ENCODE data around the gene MYADML2.

MYADML2 gene

DNA sequence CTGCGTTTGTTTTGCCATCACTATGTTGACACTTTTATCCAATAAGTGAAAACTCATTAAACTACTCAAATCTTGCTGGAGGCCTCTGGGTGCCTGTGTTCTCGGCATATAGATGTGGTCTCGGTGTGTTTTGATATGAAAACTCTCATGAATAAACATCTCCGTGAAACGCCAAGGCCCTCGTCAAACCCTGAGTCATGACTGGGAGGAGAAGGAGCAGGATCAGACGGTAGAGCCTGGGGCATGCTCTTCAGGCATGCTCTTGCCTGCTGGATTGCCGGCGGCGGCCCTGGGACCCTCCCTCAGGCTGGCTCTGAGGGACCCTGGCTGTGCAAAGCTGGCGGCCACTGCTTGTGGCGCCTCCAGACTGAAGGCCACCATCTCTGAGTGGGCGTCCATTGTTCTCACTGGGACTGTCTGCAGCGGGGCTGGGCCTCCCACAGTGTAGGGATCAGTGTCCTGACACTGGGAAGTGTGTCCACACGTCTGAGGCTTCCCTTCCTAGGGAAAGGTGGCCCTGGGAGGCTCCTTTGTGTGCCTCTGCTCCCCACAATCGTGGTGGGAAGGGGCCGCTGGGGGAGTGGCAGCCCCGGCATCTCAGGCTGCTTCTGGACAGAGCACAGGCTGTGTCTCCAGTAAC is 46.7 kb downstream of the MYADML2 start:
- no peaks in the 10 kb centered on the region for H3K79me2 ChIP-seq (ENCODE audit: low read length)
- no peak overlapping the region for H3K4me3 ChIP-seq (ENCODE audit: low read length)
- no peaks in the 10 kb centered on the region for H4K20me1 ChIP-seq (ENCODE audit: insufficient read depth, low read length)
- H2AFZ ChIP-seq (ENCODE audit: low read depth, low read length) = no peak overlapping the region
- H3K27ac ChIP-seq (ENCODE audit: low read length) = no peak overlapping the region
- no peaks in the 10 kb centered on the region for H3K9me3 ChIP-seq (ENCODE audit: insufficient read depth, low read length)
- H3K36me3 ChIP-seq (replicated peaks; ENCODE audit: low read depth, low read length) = peaks cover 23% of the 10 kb centered on the region
- H3K4me1 ChIP-seq (ENCODE audit: low read length) = no peaks in the 10 kb centered on the region; the same call in 1 of the 2 replicates
- no peak overlapping the region for H3K9ac ChIP-seq (ENCODE audit: low read length)
- no peaks in the 10 kb centered on the region for H3K27me3 ChIP-seq (ENCODE audit: low read depth, low read length)
- TF ChIP-seq EZH2phosphoT487 (IDR thresholded peaks at IDR 0.05; ENCODE audit: low read depth) = no peak
- TF ChIP-seq, protein P1, sequence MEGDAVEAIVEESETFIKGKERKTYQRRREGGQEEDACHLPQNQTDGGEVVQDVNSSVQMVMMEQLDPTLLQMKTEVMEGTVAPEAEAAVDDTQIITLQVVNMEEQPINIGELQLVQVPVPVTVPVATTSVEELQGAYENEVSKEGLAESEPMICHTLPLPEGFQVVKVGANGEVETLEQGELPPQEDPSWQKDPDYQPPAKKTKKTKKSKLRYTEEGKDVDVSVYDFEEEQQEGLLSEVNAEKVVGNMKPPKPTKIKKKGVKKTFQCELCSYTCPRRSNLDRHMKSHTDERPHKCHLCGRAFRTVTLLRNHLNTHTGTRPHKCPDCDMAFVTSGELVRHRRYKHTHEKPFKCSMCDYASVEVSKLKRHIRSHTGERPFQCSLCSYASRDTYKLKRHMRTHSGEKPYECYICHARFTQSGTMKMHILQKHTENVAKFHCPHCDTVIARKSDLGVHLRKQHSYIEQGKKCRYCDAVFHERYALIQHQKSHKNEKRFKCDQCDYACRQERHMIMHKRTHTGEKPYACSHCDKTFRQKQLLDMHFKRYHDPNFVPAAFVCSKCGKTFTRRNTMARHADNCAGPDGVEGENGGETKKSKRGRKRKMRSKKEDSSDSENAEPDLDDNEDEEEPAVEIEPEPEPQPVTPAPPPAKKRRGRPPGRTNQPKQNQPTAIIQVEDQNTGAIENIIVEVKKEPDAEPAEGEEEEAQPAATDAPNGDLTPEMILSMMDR (IDR thresholded peaks at IDR 0.05; ENCODE audit: low read depth, low read length) = no peak
- H3K4me2 ChIP-seq (ENCODE audit: low read length) = no peak overlapping the region

DNA sequence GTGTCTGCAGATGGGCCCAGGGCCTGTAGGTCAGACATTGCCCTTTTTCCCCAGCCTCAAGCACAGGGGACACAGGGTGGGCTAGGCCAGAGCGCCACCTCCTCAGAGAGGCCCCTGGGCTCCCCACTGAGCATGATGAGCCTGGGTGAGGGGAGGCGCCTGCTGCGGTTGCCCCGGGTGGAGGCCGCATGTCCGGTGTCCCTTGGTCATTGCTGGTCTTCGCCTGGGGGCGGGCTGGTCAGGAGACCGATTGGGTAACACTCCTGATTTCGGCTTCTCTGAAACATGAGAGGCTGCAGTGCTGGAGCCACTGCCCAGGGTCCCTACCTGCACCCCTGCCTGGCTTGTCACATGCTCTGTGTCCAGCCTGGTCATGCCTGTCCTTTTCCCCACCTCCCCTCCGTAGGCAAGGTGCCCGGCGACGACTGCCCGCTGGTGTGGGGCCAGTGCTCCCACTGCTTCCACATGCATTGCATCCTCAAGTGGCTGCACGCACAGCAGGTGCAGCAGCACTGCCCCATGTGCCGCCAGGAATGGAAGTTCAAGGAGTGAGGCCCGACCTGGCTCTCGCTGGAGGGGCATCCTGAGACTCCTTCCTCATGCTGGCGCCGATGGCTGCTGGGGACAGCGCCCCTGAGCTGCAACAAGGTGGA is 47.4 kb downstream of the MYADML2 start:
- no peak overlapping the region for H3K9ac ChIP-seq (ENCODE audit: low read length)
- no peak for TF ChIP-seq EZH2phosphoT487 (IDR thresholded peaks at IDR 0.05; ENCODE audit: low read depth)
- TF ChIP-seq, protein P1 (IDR thresholded peaks at IDR 0.05; ENCODE audit: low read depth, low read length) = no peak
- H3K36me3 ChIP-seq (replicated peaks; ENCODE audit: low read depth, low read length) = peaks cover 25% of the 10 kb centered on the region
- no peak overlapping the region for H2AFZ ChIP-seq (ENCODE audit: low read depth, low read length)
- H3K4me3 ChIP-seq (ENCODE audit: low read length) = no peak overlapping the region
- H3K4me2 ChIP-seq (ENCODE audit: low read length) = no peak overlapping the region
- no peaks in the 10 kb centered on the region for H3K79me2 ChIP-seq (ENCODE audit: low read length)
- H3K27me3 ChIP-seq (ENCODE audit: low read depth, low read length) = no peaks in the 10 kb centered on the region
- H3K27ac ChIP-seq (ENCODE audit: low read length) = no peak overlapping the region
- H4K20me1 ChIP-seq (ENCODE audit: insufficient read depth, low read length) = no peaks in the 10 kb centered on the region
- no peaks in the 10 kb centered on the region for H3K9me3 ChIP-seq (ENCODE audit: insufficient read depth, low read length)
- H3K4me1 ChIP-seq (ENCODE audit: low read length) = no peaks in the 10 kb centered on the region; the same call in 1 of the 2 replicates

DNA sequence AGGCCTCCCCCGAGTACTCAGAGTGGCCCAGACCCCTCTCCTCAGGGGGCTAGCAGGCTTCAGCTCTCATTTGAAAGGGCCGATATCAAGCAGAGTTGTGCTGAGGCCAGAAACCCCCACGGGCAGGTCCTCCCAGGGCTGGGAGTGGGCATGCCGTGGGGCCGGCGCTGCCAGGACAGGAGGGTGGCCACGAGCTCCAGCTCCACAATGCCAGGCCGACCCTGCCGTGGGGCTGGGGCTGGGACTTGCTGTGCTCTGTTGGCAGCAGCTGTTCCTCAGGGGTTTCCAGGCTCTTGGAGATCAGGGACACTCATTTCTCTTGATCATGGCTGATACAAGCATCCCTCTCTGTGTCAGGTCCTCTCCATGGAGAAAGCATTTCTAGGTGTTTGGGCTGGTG is 48.1 kb downstream of the MYADML2 start:
- peaks cover 28% of the 10 kb centered on the region for H3K36me3 ChIP-seq (replicated peaks; ENCODE audit: low read depth, low read length)
- H2AFZ ChIP-seq (ENCODE audit: low read depth, low read length) = no peak overlapping the region
- H3K27me3 ChIP-seq (ENCODE audit: low read depth, low read length) = no peaks in the 10 kb centered on the region
- H3K4me3 ChIP-seq (ENCODE audit: low read length) = no peak overlapping the region
- H3K4me2 ChIP-seq (ENCODE audit: low read length) = no peak overlapping the region
- TF ChIP-seq EZH2phosphoT487 (IDR thresholded peaks at IDR 0.05; ENCODE audit: low read depth) = no peak
- TF ChIP-seq, protein P1 (IDR thresholded peaks at IDR 0.05; ENCODE audit: low read depth, low read length) = no peak
- no peaks in the 10 kb centered on the region; the same call in 1 of the 2 replicates for H3K4me1 ChIP-seq (ENCODE audit: low read length)
- no peak overlapping the region for H3K27ac ChIP-seq (ENCODE audit: low read length)
- peaks cover 2% of the 10 kb centered on the region; the same call in 1 of the 2 replicates for H3K79me2 ChIP-seq (ENCODE audit: low read length)
- H3K9me3 ChIP-seq (ENCODE audit: insufficient read depth, low read length) = no peaks in the 10 kb centered on the region
- H3K9ac ChIP-seq (ENCODE audit: low read length) = no peak overlapping the region
- H4K20me1 ChIP-seq (ENCODE audit: insufficient read depth, low read length) = no peaks in the 10 kb centered on the region

DNA sequence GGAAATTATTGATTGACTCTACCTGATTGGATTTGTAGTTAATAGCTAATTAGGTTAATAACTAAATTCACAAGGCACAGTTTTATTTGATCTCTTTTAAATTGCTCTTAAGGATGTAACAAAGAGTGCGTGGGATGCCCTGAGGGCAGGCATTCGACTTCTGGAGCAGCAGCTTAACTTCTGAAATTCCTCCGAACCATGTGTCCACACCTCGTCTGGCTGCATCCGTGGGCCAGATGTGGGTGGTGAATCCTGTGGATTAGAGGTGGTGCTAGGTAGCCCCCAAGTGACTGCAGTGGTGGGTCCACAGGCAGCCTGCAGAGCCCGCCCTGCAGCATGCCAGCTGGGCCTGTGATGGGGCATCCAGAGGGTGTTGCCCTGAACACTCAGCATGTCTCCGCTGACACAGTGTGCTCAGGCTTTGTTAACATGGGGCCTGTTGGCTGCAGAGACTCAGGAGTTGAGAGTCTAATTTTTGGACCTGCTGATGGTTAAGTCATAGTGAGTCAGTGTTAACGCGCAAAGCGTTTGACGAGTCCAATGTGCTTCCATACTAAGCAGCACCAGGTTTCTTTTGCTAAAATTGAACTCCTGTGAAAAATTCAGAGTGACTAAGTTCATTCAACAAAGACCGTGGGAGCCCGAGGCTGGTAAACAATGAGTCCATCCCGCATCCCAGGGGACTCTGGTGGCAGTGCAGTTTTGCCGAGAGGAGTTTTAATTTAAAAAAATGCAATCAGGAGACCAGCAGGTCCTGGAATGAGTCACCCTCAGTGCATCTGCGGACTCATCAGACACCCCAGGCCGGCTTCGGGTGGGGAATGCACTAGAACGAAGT is 48.8 kb downstream of the MYADML2 start:
- no peaks in the 10 kb centered on the region for H3K9me3 ChIP-seq (ENCODE audit: insufficient read depth, low read length)
- H3K4me2 ChIP-seq (ENCODE audit: low read length) = no peak overlapping the region
- H3K36me3 ChIP-seq (replicated peaks; ENCODE audit: low read depth, low read length) = peaks cover 28% of the 10 kb centered on the region
- no peak overlapping the region for H3K27ac ChIP-seq (ENCODE audit: low read length)
- H3K4me3 ChIP-seq (ENCODE audit: low read length) = no peak overlapping the region
- H2AFZ ChIP-seq (ENCODE audit: low read depth, low read length) = no peak overlapping the region
- no peaks in the 10 kb centered on the region for H4K20me1 ChIP-seq (ENCODE audit: insufficient read depth, low read length)
- no peaks in the 10 kb centered on the region for H3K27me3 ChIP-seq (ENCODE audit: low read depth, low read length)
- H3K9ac ChIP-seq (ENCODE audit: low read length) = no peak overlapping the region
- H3K4me1 ChIP-seq (ENCODE audit: low read length) = no peaks in the 10 kb centered on the region; the same call in 1 of the 2 replicates
- H3K79me2 ChIP-seq (ENCODE audit: low read length) = peaks cover 8% of the 10 kb centered on the region
- no peak for TF ChIP-seq EZH2phosphoT487 (IDR thresholded peaks at IDR 0.05; ENCODE audit: low read depth)
- TF ChIP-seq, protein P1 (IDR thresholded peaks at IDR 0.05; ENCODE audit: low read depth, low read length) = no peak
